ENCODE data around the gene HACD3.
A peak's percentile ranks its signal among the peaks of the same experiment; 100 is the strongest.
"Not testable (repeated sequence)": the region's sequence is repeated elsewhere in the genome, so short reads cannot be mapped to it uniquely, and the experiment has no call there.

Gene HACD3

DNA sequence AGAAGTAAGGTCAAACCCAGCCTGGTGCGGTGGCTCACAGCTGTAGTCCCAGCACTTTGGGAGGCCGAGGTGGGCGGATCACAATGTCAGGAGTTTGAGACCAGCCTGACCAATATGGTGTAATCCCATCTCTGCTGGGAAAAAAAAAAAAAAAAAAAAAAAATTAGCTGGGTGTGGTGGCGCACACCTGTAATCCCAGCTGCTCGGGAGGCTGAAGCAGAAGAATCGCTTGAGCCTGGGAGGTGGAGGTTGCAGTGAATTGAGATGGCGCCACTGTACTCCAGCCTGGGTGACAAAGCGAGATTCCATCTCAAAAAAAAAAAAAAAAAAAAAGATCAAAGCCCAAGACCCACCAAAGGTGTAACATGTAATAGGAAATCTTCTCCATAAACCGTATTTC, 19.0 kb downstream of the HACD3 start:
- not testable (repeated sequence) for DNase-seq

DNA sequence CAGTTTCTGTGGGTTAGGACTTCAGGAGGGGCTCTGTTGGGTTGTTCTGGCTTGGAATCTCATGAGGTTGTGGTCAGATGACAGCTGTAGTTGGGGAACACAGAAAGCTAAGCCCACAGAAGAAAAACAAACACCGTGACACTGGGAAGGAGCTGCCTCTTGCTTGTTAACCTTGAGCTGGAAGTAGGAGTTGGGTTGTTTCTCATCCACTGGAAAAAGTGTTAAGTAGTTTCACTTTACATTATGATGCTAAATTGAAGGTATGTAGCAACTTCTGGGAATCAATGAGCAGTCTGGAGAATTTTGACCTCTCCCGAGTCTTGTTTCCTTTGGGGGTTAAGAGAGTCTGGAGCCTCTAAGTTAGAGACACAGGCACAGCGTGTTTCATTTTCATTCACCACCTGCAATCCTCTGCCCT, 20.4 kb downstream of the HACD3 start:
- no peak for DNase-seq

DNA sequence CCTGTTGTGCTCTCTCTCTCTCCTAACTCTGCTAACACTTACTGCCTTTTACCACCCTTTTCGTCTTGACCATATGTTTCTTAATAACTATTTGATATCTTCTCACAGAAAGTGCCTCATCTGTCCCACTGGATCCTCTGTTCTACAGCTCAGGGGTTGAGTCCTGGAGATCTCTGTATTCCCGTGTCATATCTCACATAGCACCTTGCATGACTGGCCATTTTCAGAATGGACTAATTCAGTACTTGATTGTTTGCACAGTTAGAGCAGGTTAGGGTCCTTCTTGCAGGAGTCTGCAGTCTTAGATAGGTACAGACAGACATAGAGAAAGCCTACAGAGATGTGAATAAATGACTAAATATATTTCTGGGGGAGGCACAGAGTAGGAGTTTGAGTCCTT, 20.9 kb downstream of the HACD3 start:
- no peak for DNase-seq

DNA sequence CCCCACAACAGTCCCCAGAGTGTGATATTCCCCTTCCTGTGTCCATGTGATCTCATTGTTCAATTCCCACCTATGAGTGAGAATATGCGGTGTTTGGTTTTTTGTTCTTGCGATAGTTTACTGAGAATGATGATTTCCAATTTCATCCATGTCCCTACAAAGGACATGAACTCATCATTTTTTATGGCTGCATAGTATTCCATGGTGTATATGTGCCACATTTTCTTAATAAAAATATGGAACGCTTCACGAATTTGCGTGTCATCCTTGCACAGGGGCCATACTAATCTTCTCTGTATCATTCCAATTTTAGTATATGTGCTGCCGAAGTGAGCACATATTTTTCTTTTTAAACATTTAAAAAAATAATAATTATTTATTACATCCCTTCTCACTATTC, 22.6 kb downstream of the HACD3 start:
- not testable (repeated sequence) for DNase-seq

DNA sequence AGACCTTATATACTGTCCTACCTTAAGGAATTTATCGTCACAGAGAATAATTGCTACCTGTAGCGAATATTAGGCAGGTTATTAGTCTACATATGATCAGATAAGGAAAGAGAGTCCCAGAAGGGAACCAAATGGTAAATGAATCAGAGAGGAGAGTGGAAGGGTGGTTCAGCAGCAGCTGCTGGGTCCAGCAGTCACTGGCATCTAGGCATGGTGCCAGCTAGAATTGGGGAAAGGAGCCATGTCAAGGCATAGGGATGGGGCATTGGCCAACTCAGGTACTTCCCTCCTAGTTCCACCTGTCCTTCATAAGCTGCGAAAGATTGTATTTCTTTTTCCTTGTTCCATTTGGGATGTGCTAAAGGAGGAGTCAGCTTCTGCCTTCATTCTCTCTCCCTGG, 23.4 kb downstream of the HACD3 start:
- no peak for DNase-seq

DNA sequence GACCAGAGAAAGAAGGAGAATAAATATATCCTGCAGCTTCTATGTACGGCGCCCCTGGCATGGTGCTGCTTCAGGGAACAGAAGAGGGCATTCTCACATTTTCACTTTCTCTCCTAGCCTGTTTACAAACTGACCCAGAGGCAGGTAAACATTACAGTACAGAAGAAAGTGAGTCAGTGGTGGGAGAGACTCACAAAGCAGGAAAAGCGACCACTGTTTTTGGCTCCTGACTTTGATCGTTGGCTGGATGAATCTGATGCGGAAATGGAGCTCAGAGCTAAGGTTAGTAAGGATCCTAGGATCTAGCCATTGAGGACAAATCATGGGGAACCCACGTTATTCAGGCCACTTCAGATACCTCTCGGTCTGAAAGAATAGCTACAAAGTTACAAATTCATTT, 26.4 kb downstream of the HACD3 start:
- no peak for DNase-seq

DNA sequence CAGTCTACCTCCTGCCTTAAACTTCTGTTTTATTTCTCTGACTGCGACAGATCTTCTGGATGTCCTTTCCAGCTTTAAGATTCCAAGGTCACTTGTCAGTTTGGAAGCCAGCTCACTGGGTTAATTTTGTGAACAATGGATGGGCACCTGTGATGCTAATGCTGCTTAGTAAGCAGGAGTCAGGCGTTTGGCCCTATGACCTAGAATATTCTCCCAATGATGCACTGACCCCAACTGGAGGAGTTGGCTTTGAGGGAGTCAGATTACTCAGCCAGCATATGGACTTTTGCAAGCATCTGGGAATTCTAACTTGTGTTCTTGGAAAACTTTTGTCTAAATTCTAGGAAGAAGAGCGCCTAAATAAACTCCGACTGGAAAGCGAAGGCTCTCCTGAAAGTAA, 28.1 kb downstream of the HACD3 start:
- DNase-seq = no peak

DNA sequence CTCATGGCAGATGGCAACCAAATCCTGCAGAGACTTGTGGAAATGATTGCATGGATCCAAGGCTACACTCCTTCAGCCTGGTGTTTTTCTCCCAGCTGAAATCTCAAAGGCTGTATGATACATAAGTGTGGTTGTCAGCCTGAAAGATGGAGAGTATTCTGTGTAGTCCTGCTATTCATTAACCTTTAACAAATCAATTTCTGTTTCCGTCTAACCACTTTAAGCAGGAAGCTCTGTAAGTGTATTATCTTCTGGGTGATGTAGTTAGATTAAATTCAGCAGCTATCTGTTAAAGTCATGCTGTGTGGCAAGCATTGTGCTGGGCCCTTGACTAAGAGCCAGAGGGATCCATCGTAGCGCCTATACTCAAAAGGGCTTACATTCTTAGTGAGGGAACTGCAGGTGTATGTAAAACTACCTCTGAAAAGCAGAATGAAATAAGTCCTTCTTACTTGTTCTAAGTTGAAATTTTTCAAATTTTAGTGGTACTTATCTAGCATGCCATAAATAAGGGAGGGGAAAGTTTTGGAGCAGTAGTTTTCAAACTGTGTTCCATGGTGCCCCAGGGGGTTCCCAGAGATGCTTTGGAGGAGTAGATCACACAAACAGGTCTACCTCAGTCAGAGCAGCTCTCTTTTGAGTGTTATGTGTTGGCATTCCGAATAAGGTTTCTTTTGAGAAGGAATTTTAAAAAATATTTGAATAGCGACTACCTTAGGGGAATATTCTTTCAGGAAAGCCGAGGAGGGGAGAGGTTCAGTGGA, 28.9 kb downstream of the HACD3 start:
- DNase-seq = no peak

DNA sequence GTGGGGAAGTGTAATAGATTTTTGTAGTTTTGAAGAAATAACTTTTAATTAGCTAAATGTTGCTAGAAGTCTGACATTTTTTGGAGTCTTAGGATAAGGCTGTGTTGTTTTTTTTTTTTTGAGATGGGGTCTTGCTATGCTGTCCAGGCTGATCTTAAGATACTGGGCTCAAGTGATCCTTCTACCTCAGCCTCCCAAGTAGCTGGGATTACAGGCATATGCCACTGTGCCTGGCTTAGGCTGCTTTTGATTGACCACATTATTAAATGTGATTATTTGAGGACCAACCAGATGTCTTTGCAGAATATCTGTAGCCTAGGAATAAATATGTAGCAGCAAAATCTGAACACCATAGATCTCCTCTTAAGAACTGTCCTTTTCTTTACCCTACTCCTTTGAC, 29.7 kb downstream of the HACD3 start:
- no peak for DNase-seq

DNA sequence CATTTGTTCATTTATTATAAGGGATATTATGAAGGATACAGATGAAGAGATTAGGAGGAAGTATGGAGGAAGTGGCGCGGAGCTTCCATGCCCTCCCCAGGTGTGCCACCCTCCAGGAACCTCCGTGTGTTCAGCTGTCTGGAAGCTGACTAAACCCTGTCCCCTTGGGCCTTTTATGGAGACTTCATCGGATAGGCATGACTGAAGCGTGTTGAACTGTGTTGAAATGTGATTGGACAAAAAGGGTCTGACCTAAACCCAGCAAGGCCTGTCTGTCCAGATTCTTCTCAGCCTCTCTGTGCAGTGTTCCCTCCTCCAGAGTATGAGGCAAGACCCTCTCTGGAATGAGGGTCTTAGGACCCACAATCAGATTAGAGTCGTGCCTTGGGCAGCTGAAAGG, 31.7 kb downstream of the HACD3 start:
- DNase-seq = no peak

DNA sequence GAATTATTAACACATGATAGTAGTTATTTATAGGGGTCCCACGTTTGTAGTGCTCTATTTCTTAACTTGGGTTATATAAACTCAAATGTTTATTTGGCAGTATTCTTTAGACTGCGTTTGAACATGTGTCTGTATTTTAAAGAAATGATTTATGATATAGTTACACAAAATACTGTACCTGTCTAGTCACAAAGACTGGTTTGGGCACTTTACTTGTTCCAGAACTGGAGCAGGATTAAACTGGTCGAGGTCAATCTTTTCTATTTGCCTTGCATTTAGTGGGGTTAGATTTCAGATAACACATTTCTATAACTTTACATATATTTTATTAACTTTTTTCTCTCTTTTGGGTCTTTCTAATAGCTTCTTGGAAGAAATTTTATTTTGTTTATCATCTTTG, 39.5 kb downstream of the HACD3 start:
- DNase-seq = no peak

DNA sequence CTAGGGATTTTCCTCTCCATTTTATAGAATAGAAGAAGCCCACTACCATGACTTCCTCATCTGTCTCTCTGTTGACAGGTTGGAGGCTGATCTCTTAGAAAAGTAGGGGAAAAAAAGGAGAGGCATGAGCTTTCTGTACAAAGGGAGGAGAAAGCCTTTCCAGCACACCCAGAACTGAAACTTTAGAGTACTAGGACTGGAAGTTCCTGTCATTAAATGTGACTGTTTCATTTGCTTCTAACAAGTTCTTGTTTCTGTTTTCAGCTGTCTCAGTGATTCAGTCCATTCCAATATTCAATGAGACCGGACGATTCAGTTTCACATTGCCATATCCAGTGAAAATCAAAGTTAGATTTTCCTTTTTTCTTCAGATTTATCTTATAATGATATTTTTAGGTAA, 41.7 kb downstream of the HACD3 start:
- peak in 1 of 4 experiments; percentile 12 for DNase-seq

DNA sequence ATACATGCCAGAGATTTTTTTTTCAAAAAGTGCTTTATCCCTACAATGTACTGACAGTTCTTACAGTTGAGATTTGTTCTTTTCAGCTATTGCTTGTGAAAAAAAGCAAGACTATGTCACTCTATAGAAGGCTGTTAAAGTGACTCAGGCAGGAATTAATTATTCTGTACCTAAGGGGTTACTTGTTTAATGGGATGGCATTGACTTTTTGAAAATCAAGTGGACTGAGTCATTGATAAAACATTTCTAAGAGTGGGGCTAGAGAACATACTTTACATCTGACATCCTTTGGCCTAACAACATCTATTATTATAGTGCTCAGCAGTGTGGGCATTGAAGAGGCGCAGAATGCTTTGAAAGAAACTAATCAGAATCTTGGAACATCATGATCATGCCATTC, 46.4 kb downstream of the HACD3 start:
- DNase-seq = no peak

DNA sequence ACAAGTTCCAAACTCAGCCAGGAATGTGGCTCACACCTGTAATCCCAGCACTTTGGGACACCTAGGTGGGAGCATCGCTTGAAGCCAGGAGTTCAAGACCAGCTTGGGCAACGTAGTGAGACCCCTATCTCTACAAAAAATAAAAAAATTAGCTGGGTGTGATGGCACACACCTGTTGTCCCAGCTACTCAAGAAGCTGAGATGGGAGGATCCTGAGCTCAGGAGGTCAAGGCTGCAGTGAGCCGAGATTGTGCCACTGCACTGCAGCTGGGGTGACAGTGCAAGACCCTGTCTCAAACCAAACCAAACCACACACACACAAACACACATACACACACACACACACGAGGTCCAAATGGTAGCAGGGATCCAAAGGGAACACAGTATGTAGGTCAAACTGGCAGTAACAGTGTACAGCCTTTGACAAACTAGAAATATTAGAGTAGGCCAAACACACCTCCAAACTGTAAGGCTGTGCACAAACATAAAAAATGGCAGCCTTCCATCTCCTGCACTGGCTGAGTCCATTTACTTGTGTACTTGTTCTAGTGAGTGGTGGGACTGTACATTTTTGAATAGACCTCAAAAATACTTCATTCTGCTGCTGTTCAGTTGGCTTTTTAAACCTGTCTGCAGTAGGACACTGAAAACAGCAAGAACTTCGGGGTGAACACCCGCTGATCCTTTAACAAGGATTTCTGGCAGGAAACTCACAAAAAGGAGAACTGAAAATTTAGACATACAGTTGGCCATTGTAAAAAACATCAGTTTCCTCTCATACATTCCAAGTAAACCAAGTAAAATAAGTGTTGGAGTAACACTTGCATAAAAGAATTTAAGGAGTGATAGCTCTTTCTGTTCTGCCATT, 47.1 kb downstream of the HACD3 start:
- DNase-seq = peak in 1 of 4 experiments; percentile 17

DNA sequence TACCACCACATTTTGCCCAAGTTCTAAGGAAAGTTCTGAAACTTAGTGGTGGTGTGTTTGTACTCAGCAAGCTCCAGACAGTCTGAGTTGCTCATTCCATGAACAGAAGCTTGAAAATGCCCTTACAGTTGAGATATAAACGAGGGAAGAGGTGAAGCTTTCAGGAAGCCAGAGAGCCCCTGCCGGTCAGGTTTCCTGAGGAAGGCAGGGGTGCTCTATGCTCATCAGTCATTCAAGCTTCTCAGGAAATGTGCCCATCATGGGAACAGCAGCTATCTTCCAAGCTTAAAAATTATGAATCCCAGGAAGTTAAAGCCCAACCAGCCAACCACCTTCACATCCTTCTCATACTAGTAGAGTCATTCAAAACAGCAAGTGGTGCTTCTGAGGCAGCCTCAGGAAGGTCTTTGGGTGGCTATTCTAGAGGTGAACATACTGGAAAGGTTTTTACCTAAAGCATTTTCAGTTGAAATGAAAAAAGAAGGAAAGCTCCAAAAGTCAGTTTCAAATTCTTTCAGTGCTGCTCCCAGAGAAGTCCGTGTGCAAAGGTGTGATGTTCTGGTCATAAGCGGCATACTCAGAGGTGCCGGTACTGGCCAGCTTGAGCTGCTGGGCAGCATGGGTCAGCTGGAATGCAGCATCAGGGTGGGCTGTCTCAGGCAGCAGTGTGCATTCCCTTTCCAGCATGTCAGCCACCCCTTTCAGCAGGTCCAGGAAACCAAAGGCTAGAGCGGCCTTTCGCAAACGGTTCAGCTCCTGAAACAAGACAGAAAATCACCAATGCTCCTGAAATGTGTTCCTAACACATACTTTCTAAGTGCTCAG, 48.9 kb downstream of the HACD3 start:
- no peak for DNase-seq

DNA sequence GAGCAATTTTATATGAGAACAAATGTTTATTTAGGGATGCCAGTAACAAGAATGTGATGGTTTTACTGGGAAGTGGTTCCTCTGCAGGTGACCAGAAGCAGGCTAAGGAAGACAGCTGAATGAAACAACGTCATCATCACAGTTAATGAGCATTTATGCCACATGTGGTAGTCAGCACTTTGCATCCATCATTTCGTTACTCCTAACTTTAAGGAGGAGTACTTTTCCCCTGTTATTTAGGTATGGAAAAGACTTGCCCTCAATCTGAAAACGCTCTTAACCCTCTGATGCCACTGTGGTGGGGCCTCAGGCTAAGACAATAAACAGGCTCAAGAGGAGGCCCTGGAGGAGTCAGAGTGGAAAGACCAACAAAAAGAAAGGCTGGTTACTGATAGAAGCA, 49.5 kb downstream of the HACD3 start:
- DNase-seq = no peak

DNA sequence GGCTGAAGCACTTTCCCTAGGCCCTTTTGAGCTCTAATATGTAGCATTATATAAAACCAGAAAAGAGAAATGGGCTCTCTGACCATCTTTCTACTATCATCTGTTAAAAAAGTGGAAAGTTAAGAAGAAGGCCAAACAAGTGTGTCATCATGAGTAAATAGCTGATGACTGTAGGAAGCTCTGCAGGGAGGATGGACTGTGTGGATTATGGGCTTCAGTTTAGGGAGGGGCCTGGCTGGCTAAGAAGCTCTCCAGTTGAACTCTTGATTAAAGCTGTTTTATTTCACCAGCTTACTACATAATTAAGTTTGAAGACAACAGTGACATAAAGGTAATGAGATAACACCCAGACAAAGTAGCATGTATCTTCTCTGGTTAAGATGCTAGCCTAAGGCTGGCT, 50.0 kb downstream of the HACD3 start:
- DNase-seq = no peak

DNA sequence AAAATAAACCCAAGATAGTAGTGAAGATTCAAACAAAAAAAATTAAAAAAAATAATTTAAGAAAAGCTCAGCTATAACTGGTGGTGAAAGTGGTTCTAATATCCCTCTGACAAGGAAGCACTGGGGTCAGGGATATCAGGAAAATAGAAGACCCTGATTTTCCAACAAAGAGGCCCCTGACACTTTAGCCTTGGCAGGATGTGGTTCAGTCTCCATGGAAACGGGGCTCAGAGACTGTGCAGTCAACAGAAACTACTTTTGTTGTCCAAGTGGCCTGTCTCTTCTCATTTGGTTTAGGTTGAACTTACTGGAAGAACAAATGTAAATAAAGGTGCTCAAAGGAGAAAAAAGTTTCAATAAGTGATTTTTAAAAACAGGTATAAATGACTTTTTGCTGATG, 53.4 kb downstream of the HACD3 start:
- no peak for DNase-seq

DNA sequence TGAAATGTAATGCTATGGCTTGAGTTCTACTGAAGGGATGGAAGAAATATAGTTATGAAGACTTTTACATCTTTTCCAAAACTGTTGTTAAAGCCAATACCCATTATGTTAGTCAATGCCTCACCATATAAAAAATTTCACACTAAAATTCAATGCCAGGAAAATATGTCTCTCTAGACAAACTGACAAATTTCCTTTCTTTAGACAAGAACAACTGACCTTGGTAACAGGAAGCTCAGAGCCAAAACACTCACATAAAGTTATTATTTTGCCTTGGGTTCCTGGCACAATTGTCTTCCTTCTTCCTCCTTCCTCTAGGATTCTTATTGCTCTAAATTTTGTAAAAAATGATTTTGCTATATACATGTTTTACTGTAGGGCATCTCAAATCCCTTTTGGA, 54.0 kb downstream of the HACD3 start:
- no peak for DNase-seq

DNA sequence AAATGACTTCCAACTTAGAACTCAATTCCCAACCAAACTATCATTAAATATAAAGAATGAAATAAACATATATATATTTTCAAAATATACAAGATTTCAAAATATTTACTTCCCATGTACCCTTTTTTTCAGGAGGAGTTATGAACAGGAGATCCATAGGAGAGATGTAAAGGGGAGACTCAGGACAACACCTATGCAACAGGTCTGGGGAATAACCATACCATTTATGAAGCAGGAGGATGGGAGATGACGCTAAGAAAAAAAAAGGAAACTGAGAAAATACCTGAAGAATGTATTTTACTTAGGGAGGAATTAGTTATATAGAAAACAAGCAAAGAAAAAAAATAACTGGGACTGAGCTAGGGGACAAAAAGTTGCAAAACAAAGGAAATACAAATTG, 56.8 kb downstream of the HACD3 start:
- no peak for DNase-seq

DNA sequence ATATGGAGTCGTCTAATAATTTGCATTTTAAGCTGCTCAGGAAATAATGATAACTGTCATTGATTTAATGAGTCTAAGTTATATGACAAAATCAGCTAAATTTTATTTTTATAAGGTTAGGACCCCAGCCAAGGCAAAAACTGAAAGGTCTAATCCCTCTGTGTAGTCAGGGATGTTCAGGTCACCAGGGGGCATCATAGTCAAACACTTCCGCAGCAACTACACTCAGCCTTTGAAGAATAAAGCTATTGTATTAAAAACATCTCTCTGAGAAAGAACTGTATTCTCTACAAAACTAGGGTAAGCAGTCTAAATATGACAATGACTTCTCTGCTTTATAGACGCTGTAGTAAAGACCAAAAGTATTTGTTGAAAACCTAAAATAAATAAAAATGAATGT, 65.7 kb downstream of the HACD3 start:
- DNase-seq = peak in 1 of 4 experiments; percentile 9

DNA sequence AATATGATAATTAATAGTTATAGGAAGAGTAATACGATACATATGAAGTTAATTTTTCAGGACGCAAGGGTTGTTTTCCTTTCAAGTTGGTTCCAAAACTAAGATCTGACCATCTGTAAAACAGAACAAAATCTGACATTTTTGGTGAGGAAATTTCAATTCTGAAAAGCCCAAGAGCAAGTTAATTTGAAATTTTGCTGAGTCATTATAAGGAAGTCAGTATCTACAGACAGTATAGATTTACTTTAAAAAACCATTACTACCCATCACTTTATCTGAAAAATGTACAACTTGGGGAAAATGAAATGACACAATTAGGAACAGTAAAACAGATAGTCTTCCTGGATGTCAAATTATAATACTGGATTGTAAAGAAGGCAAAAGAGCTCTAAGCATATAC, 68.2 kb downstream of the HACD3 start:
- no peak for DNase-seq

DNA sequence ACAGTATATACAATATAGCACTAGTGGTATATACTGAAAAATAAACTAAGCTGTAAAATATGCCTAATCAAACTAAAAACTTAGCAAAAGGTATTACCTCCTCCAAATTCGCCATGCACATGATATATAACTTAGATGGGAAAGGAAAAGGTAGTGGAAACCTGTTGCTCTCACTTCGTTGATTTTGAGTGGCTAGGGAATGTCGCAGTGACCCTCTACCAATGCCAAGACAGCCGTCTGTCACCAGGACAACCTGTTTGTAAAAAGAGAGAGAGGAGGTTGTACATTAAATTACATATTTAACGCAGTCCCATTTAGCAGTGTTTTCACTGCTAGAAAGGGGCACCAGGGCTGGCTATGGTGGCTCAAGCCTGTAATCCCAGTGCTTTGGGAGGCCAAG, 69.4 kb downstream of the HACD3 start:
- no peak for DNase-seq
